ENCODE measurements around the gene RPL21.
"Not testable (repeated sequence)": the region's sequence is repeated elsewhere in the genome, so short reads cannot be mapped to it uniquely, and the experiment has no call there.

The RPL21 gene

DNA sequence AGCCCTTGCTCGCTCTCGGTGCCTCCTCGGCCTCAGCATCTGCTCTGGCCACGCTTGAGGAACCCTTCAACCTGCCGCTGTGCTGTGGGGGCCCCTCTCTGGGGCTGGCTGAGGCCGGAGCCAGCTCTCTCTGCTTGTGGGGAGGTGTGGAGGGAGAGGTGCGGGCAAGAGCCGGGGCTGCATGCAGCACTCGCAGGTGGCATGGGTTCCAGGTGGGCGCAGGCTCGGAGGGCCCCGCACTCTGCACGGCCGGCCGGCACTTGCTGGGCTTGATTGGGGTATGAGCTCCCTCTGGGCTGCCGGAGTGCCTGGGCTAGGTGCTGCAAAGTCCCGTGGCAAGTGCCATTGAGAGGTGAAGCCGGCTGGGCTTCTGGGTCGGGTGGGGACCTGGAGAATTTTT is 31.7 kb upstream of the RPL21 start:
- ChIA-PET CTCF (no interaction called here), POLR2A (no interaction called here)
- no peaks in the 10 kb centered on the region for H3K4me1 ChIP-seq (ENCODE audit: control insufficient read depth, insufficient read depth, low read length)
- H3K36me3 ChIP-seq (ENCODE audit: control insufficient read depth in 2 of 2, insufficient read depth in 1 of 2, low read length in 2 of 2), result no peaks in the 10 kb centered on the region
- no peak for TF ChIP-seq ZNF335 (tag by site-specific recombination; conservative IDR thresholded peaks at IDR 0.05)
- H3K27ac ChIP-seq (ENCODE audit: extremely low read depth, low read depth, low read length), result no peak overlapping the region
- H3K4me3 ChIP-seq (ENCODE audit: low read depth, low read length), result no peak overlapping the region
- no peaks in the 10 kb centered on the region for H3K9me3 ChIP-seq (ENCODE audit: control insufficient read depth, insufficient read depth, low read depth, low read length)

DNA sequence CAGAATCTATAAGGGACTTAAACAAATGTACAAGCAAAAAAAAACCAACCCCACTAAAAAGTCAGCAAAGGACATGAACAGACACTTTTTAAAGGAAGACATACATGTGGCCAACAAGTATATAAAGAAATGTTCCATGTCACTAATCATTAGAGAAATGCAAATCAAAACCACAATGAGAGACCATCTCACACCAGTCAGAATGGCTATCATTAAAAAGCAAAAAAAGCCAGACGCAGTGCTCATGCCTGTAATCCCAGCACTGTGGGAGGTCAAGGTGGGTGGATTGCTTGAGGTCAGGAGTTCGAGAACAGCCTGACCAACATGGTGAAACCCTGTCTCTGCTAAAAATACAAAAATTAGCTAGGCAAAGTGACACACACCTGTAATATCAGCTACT is 29.3 kb upstream of the RPL21 start:
- H3K4me3 ChIP-seq (ENCODE audit: low read depth, low read length); H3K27ac ChIP-seq (ENCODE audit: extremely low read depth, low read depth, low read length); H3K36me3 ChIP-seq (ENCODE audit: control insufficient read depth in 2 of 2, insufficient read depth in 1 of 2, low read length in 2 of 2); H3K9me3 ChIP-seq (ENCODE audit: control insufficient read depth, insufficient read depth, low read depth, low read length); POLR2A ChIA-PET; H3K4me1 ChIP-seq (ENCODE audit: control insufficient read depth, insufficient read depth, low read length): not testable (repeated sequence)
- CTCF ChIA-PET, result interaction anchor here (0.8 kb wide), 1 partner anchor 171 kb away, joined by 3 read pairs; no protein-coding TSS in a partner anchor

DNA sequence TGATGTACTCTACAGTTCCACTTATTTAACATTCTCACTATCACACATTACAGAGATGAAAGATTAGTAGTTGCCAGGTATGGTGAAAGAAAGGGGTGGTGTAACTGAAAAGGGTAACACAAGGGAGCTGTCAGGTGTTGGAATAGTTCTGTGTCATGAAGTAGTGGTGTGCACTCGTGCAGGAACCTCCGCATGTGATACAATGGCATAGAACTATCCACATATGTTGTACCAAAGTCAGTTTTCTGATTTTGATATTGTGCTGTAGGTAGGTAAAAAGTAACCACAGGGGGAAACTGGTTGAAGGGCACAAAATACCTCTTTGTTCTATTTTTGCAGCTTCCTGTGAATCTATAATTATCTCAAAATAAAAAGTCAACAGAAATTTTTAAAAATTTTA is 24.4 kb upstream of the RPL21 start:
- ChIA-PET CTCF (no interaction called here), POLR2A (no interaction called here)
- no peaks in the 10 kb centered on the region for H3K9me3 ChIP-seq (ENCODE audit: control insufficient read depth, insufficient read depth, low read depth, low read length)
- TF ChIP-seq ZNF155 (tag by site-specific recombination; IDR thresholded peaks at IDR 0.05) (no peak), ZNF658 (tag by site-specific recombination; IDR thresholded peaks at IDR 0.05) (no peak), ZNF133 (tag by site-specific recombination; IDR thresholded peaks at IDR 0.05) (no peak), ZNF777 (tag by site-specific recombination; IDR thresholded peaks at IDR 0.05; ENCODE audit: borderline replicate concordance) (no peak), FEZF1 (tag by site-specific recombination; IDR thresholded peaks at IDR 0.05) (no peak), ZNF571 (tag by site-specific recombination; IDR thresholded peaks at IDR 0.05) (no peak), YY2 (tag by site-specific recombination; IDR thresholded peaks at IDR 0.05) (no peak), SP3 (tag by site-specific recombination; IDR thresholded peaks at IDR 0.05) (no peak), ZNF423 (tag by site-specific recombination; IDR thresholded peaks at IDR 0.05) (no peak), ZNF140 (tag by site-specific recombination; IDR thresholded peaks at IDR 0.05) (no peak), HOXA7 (CRISPR knock-in tag; IDR thresholded peaks at IDR 0.05; ENCODE audit: borderline replicate concordance) (no peak), ZSCAN30 (tag by site-specific recombination; IDR thresholded peaks at IDR 0.05) (no peak), ZNF624 (tag by site-specific recombination; IDR thresholded peaks at IDR 0.05) (no peak), ZNF354C (tag by site-specific recombination; IDR thresholded peaks at IDR 0.05; ENCODE audit: borderline replicate concordance, low read depth) (no peak), ZBTB7A (tag by site-specific recombination; IDR thresholded peaks at IDR 0.05; ENCODE audit: low read depth) (no peak)
- TF ChIP-seq, protein P1, sequence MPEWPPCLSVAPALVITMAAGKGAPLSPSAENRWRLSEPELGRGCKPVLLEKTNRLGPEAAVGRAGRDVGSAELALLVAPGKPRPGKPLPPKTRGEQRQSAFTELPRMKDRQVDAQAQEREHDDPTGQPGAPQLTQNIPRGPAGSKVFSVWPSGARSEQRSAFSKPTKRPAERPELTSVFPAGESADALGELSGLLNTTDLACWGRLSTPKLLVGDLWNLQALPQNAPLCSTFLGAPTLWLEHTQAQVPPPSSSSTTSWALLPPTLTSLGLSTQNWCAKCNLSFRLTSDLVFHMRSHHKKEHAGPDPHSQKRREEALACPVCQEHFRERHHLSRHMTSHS (tag by site-specific recombination; IDR thresholded peaks at IDR 0.05), result no peak
- H3K4me1 ChIP-seq (ENCODE audit: control insufficient read depth, insufficient read depth, low read length), result no peaks in the 10 kb centered on the region
- no peak overlapping the region for H3K27ac ChIP-seq (ENCODE audit: extremely low read depth, low read depth, low read length)
- no peak overlapping the region for H3K4me3 ChIP-seq (ENCODE audit: low read depth, low read length)
- no peaks in the 10 kb centered on the region for H3K36me3 ChIP-seq (ENCODE audit: control insufficient read depth in 2 of 2, insufficient read depth in 1 of 2, low read length in 2 of 2)

DNA sequence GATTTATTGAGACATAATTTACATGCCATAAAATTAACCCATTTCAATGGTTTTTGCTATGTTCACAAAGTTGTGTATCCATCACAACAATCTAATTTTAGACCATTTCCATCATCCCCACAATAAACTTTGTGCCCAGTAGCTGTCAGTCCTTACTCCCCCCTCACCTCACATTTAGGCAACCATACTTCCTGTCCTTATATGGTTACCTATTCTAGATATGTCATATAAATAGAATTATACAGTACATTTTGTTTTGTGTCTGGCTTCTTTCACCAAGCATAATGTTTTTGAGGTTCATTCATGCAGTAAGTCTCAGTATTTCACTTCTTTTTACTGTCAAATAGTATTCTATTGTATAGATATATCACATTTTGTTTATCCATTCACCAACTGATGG is 23.2 kb upstream of the RPL21 start:
- no peak for TF ChIP-seq ZNF341 (tag by site-specific recombination; IDR thresholded peaks at IDR 0.05; ENCODE audit: low read depth)
- POLR2A ChIA-PET, result no interaction called here
- Histone ChIP-seq H3K4me3 (ENCODE audit: low read depth, low read length) (no peak overlapping the region), H3K36me3 (ENCODE audit: control insufficient read depth in 2 of 2, insufficient read depth in 1 of 2, low read length in 2 of 2) (no peaks in the 10 kb centered on the region), H3K4me1 (ENCODE audit: control insufficient read depth, insufficient read depth, low read length) (no peaks in the 10 kb centered on the region), H3K9me3 (ENCODE audit: control insufficient read depth, insufficient read depth, low read depth, low read length) (no peaks in the 10 kb centered on the region), H3K27ac (ENCODE audit: extremely low read depth, low read depth, low read length) (no peak overlapping the region)
- CTCF ChIA-PET, result no interaction called here
